Calu3 (cell line): ENCODE measurements around the gene GIGYF2. TPM values are rescaled to one million over a fixed set of nuclear protein-coding genes. Genes with fewer than 3 reads are reported as not detected.

Experiments
- BruUV-seq: library from RNA; stranded (reverse); fragments of 400-500 nt; replicated peaks from 2 replicates; lab custom pipeline; 2021; lab: Mats Ljungman, UMichigan
- CTCF ChIA-PET: fragments of 300-600 bp; sonication (Branson Sonifier 250); formaldehyde crosslinking; loops from one replicate; lab custom pipeline; 2022; ENCODE audit warnings: antibody characterized with exemption; lab: Charles Lee
- DNase-seq: peaks from one replicate; pipeline ENCODE4 v3.0.0; 2022
- H3K27ac Mint-ChIP-seq: one replicate; pipeline ENCODE4 v1.8.0; 2022; ENCODE audit warnings: mixed read lengths; ENCODE audit not compliant: unreplicated experiment
- H3K27me3 Mint-ChIP-seq: one replicate; pipeline ENCODE4 v1.8.0; 2022; ENCODE audit warnings: mixed read lengths; ENCODE audit not compliant: unreplicated experiment
- H3K36me3 Mint-ChIP-seq: one replicate; pipeline ENCODE4 v1.8.0; 2022; ENCODE audit warnings: mild to moderate bottlenecking, moderate library complexity, mixed read lengths; ENCODE audit not compliant: insufficient read depth, unreplicated experiment
- H3K4me1 Mint-ChIP-seq: one replicate; pipeline ENCODE4 v1.8.0; 2022; ENCODE audit warnings: mild to moderate bottlenecking, low read depth, mixed read lengths; ENCODE audit not compliant: unreplicated experiment
- H3K4me3 Mint-ChIP-seq: one replicate; pipeline ENCODE4 v1.8.0; 2022; ENCODE audit warnings: mild to moderate bottlenecking, low read depth, moderate library complexity, mixed read lengths; ENCODE audit not compliant: unreplicated experiment
- H3K9me3 Mint-ChIP-seq: one replicate; pipeline ENCODE4 v1.8.0; 2022; ENCODE audit warnings: low read depth, mixed read lengths; ENCODE audit not compliant: unreplicated experiment
- CTCF ChIP-seq: fragments of 200-600 bp; IDR thresholded peaks from one replicate; pipeline ENCODE4 v1.8.0; 2022; ENCODE audit warnings: antibody characterized with exemption; ENCODE audit not compliant: unreplicated experiment
- intact Hi-C: fragments of 100-400 bp; cut with micrococcal nuclease; formaldehyde crosslinking; loops from one replicate; pipeline ENCODE4 v1.10.0; 2022; ENCODE audit not compliant: unreplicated experiment
- total RNA-seq: library from RNA; stranded (reverse); gene quantifications from 2 replicates; pipeline ENCODE4 v1.2.3, GENCODE V29; 2022

Gene GIGYF2
- total RNA-seq, 1 experiment from 2014 or later, result 72.2 TPM

GRCh38 chr2:232723027-232723426, 25.9 kb downstream of the GIGYF2 start:
- intact Hi-C loops, result no loop called here
- no peak for DNase-seq
- Mint-ChIP-seq H3K27me3 (no peaks in the 10 kb centered on the region), H3K4me3 (no peak overlapping the region), H3K9me3 (no peaks in the 10 kb centered on the region), H3K36me3 (peaks cover 22% of the 10 kb centered on the region), H3K4me1 (peaks cover 11% of the 10 kb centered on the region), H3K27ac (no peak overlapping the region)
- CTCF ChIA-PET, result no interaction called here
- no peak for TF ChIP-seq CTCF
- no TSS peak for BruUV-seq

GRCh38 chr2:232728785-232729184, 31.7 kb downstream of the GIGYF2 start:
- Mint-ChIP-seq H3K9me3 (no peaks in the 10 kb centered on the region), H3K4me3 (no peak overlapping the region), H3K4me1 (peaks cover 11% of the 10 kb centered on the region), H3K27ac (no peak overlapping the region), H3K27me3 (no peaks in the 10 kb centered on the region), H3K36me3 (peaks cover 19% of the 10 kb centered on the region)
- CTCF ChIA-PET, result interaction anchor here (0.7 kb wide), 1 partner anchor 136 kb away, joined by 3 read pairs; no protein-coding TSS in a partner anchor
- BruUV-seq, result no TSS peak
- intact Hi-C loops, result no loop called here
- no peak for TF ChIP-seq CTCF
- DNase-seq, result no peak

GRCh38 chr2:232731470-232731869, 34.3 kb downstream of the GIGYF2 start:
- DNase-seq, result no peak

GRCh38 chr2:232741294-232741693, 44.2 kb downstream of the GIGYF2 start:
- Mint-ChIP-seq H3K36me3 (peaks cover 21% of the 10 kb centered on the region), H3K27me3 (no peaks in the 10 kb centered on the region), H3K4me1 (no peaks in the 10 kb centered on the region), H3K27ac (no peak overlapping the region), H3K4me3 (no peak overlapping the region), H3K9me3 (no peaks in the 10 kb centered on the region)
- no peak for TF ChIP-seq CTCF
- CTCF ChIA-PET, result no interaction called here
- intact Hi-C loops, result no loop called here
- no peak for DNase-seq
- BruUV-seq, result no TSS peak

More at GRCh38 chr2:232731470-232731869, 34.3 kb downstream of the GIGYF2 start:
- H3K27ac Mint-ChIP-seq, result no peak overlapping the region
- CTCF ChIA-PET, result no interaction called here
- no TSS peak for BruUV-seq
- H3K36me3 Mint-ChIP-seq, result peaks cover 6% of the 10 kb centered on the region
- H3K27me3 Mint-ChIP-seq, result no peaks in the 10 kb centered on the region
- TF ChIP-seq CTCF, result no peak
- peaks cover 11% of the 10 kb centered on the region for H3K4me1 Mint-ChIP-seq
- intact Hi-C loops, result no loop called here
- no peak overlapping the region for H3K4me3 Mint-ChIP-seq
- H3K9me3 Mint-ChIP-seq, result no peaks in the 10 kb centered on the region
